HCT116 (cell line): ENCODE measurements around the gene ABCA3.
"Not testable (repeated sequence)": the region's sequence is repeated elsewhere in the genome, so short reads cannot be mapped to it uniquely, and the experiment has no call there.

ENCODE experiments used
- ATF3 ChIP-seq: IDR thresholded peaks from 2 replicates; pipeline ENCODE4 v1.6.1; 2012
- CBX3 ChIP-seq: IDR thresholded peaks from 2 replicates; pipeline ENCODE4 v1.6.1; 2012; ENCODE audit warnings: low read depth
- CEBPB ChIP-seq: IDR thresholded peaks from 2 replicates; pipeline ENCODE4 v1.6.1; 2012; ENCODE audit warnings: low read depth
- CTCF ChIP-seq, 3 experiments: fragments of 200-600 bp in 1 of 3; sonication (generic) in 1 of 3; IDR thresholded peaks in 2 of 3; conservative IDR thresholded peaks in 1 of 3; 2 replicates each; pipeline ENCODE4 v1.5.1; 2012 to 2017; ENCODE audit warnings: low read depth in 2 of 3, low read length in 2 of 3, antibody characterized with exemption in 1 of 3, borderline replicate concordance in 1 of 3, control low read depth in 1 of 3, mild to moderate bottlenecking in 1 of 3, mixed read lengths in 1 of 3, mixed run types in 1 of 3, moderate library complexity in 1 of 3; ENCODE audit not compliant: insufficient read depth in 1 of 3
- EZH2phosphoT487 ChIP-seq: fragments of 200-600 bp; IDR thresholded peaks from 2 replicates; pipeline ENCODE4 v1.6.1; 2018; ENCODE audit warnings: antibody characterized with exemption, borderline replicate concordance
- FOSL1 ChIP-seq: IDR thresholded peaks from 2 replicates; pipeline ENCODE4 v1.6.1; 2012; ENCODE audit warnings: low read depth
- POLR2A ChIP-seq: IDR thresholded peaks from 2 replicates; pipeline ENCODE4 v1.7.0; 2011; ENCODE audit warnings: borderline replicate concordance; ENCODE audit not compliant: insufficient read depth, insufficient read length; ENCODE audit errors: extremely low read depth
- POLR2AphosphoS5 ChIP-seq: IDR thresholded peaks from 2 replicates; pipeline ENCODE4 v1.6.1; 2011; ENCODE audit warnings: mild to moderate bottlenecking, low read depth, low read length, moderate library complexity
- REST ChIP-seq: IDR thresholded peaks from 2 replicates; pipeline ENCODE4 v1.6.1; 2012; ENCODE audit warnings: low read depth
- SIN3A ChIP-seq: IDR thresholded peaks from 2 replicates; pipeline ENCODE4 v1.6.1; 2012; ENCODE audit warnings: low read depth
- ZNF274 ChIP-seq: fragments of 200-500 bp; sonication (Bioruptor generic); IDR thresholded peaks from 2 replicates; pipeline ENCODE4 v1.6.1; 2014; ENCODE audit warnings: mild to moderate bottlenecking, low read depth, low read length, inconsistent platforms

- TF ChIP-seq CTCF (IDR thresholded peaks at IDR 0.05 in 2 of 3, conservative IDR thresholded peaks at IDR 0.05 in 1 of 3; ENCODE audit: borderline replicate concordance in 1 of 3, insufficient read depth in 1 of 3, low read depth in 2 of 3, low read length in 2 of 3); FOSL1; CEBPB; ATF3; SIN3A; ZNF274; POLR2AphosphoS5; EZH2phosphoT487; POLR2A; REST; CBX3: not testable (repeated sequence)
Measured at GRCh38 chr16:2267505-2267912, 73.0 kb downstream of the ABCA3 start.
